Activated T-cell treated with anti-CD3 and anti-CD28 coated beads, Interleukin-2, amount 50 U/mL, for 72 hours (primary cell): ENCODE data around the gene QRSL1. TPM values are rescaled to one million over a fixed set of nuclear protein-coding genes. Genes with fewer than 3 reads are reported as not detected.

Experiments used
- ATAC-seq, 2 donors: fragments of 150-1000 bp; cut with Tn5 transposase; replicated peaks in 1 of 2; 2 replicates each; pipeline ENCODE4 v1.10.0; 2021; ENCODE audit warnings: moderate library complexity in 2 of 2, mild to moderate bottlenecking in 1 of 2
- DNase-seq, 2 donors: peaks; one replicate each; pipeline ENCODE4 v3.0.0; 2021 to 2022; ENCODE audit warnings: mixed read lengths in 1 of 2
- H3K27ac Mint-ChIP-seq: one replicate; pipeline ENCODE4 v1.8.0; 2022; ENCODE audit warnings: mild to moderate bottlenecking, moderate library complexity, mixed read lengths
- H3K27me3 Mint-ChIP-seq: one replicate; pipeline ENCODE4 v1.8.0; 2022; ENCODE audit warnings: low read depth, mixed read lengths
- H3K36me3 Mint-ChIP-seq, 2 donors: one replicate each; pipeline ENCODE4 v1.8.0; 2022; ENCODE audit warnings: mixed read lengths in 2 of 2, mild to moderate bottlenecking in 1 of 2; ENCODE audit not compliant: insufficient read depth in 2 of 2
- H3K4me1 Mint-ChIP-seq: one replicate; pipeline ENCODE4 v1.8.0; 2022; ENCODE audit warnings: low read depth, mixed read lengths
- H3K4me3 Mint-ChIP-seq, 2 donors: one replicate each; pipeline ENCODE4 v1.8.0; 2022; ENCODE audit warnings: mild to moderate bottlenecking in 2 of 2, mixed read lengths in 2 of 2, moderate library complexity in 2 of 2
- H3K9me3 Mint-ChIP-seq, 2 donors: one replicate each; pipeline ENCODE4 v1.8.0; 2022; ENCODE audit warnings: mixed read lengths in 2 of 2
- total RNA-seq, 2 donors: library from RNA; stranded (reverse); gene quantifications; one replicate each; pipeline ENCODE4 v1.2.3, GENCODE V29; 2022

QRSL1 gene
- total RNA-seq, 2 donors from 2014 or later, result 19.5 to 19.8 TPM

GRCh38 chr6:106630366-106630765 is 988 bp downstream of the QRSL1 start:
- no peaks in the 10 kb centered on the region for H3K36me3 Mint-ChIP-seq
- no peak for DNase-seq
- H3K4me3 Mint-ChIP-seq, result peak overlapping the region; percentile 86 to 94
- H3K27me3 Mint-ChIP-seq, result no peaks in the 10 kb centered on the region
- no peaks in the 10 kb centered on the region for H3K9me3 Mint-ChIP-seq
- peak overlapping the region; percentile 99 for H3K27ac Mint-ChIP-seq
- no peak for ATAC-seq
- H3K4me1 Mint-ChIP-seq, result peaks cover 27% of the 10 kb centered on the region

- Mint-ChIP-seq H3K27ac (no peak overlapping the region), H3K36me3 (no peaks in the 10 kb centered on the region), H3K4me1 (peaks cover 27% of the 10 kb centered on the region), H3K4me3 (no peak overlapping the region), H3K27me3 (no peaks in the 10 kb centered on the region), H3K9me3 (no peaks in the 10 kb centered on the region)
- ATAC-seq (no peak), DNase-seq (no peak)
These were observed 2.0 kb downstream of the QRSL1 start for GRCh38 chr6:106631346-106631745.

GRCh38 chr6:106634565-106634964 is 5.2 kb downstream of the QRSL1 start:
- H3K27me3 Mint-ChIP-seq, result no peaks in the 10 kb centered on the region
- no peak overlapping the region for H3K4me3 Mint-ChIP-seq
- ATAC-seq, result no peak
- no peaks in the 10 kb centered on the region for H3K9me3 Mint-ChIP-seq
- H3K27ac Mint-ChIP-seq, result no peak overlapping the region
- DNase-seq, result no peak
- peaks cover 31% of the 10 kb centered on the region for H3K4me1 Mint-ChIP-seq
- H3K36me3 Mint-ChIP-seq, result no peaks in the 10 kb centered on the region

- Mint-ChIP-seq H3K4me3 (no peak overlapping the region), H3K27ac (no peak overlapping the region), H3K36me3 (peaks cover under 1 to 1% of the 10 kb centered on the region in 2 donors), H3K27me3 (no peaks in the 10 kb centered on the region), H3K9me3 (no peaks in the 10 kb centered on the region), H3K4me1 (peaks cover 25% of the 10 kb centered on the region)
- ATAC-seq, result no peak
- DNase-seq, result no peak
These were observed 7.8 kb downstream of the QRSL1 start for GRCh38 chr6:106637051-106637716.

- Mint-ChIP-seq H3K4me3 (no peak overlapping the region), H3K27ac (peak overlapping the region; percentile 7), H3K4me1 (peaks cover 22% of the 10 kb centered on the region), H3K36me3 (peaks cover 2 to 5% of the 10 kb centered on the region in 2 donors), H3K27me3 (no peaks in the 10 kb centered on the region), H3K9me3 (no peaks in the 10 kb centered on the region)
- ATAC-seq (no peak), DNase-seq (no peak)
These were observed 8.5 kb downstream of the QRSL1 start for GRCh38 chr6:106637717-106638341.

GRCh38 chr6:106639812-106640211 is 10.4 kb downstream of the QRSL1 start:
- Mint-ChIP-seq H3K27ac (no peak overlapping the region), H3K36me3 (peaks cover 8 to 11% of the 10 kb centered on the region in 2 donors)
- DNase-seq, result no peak

GRCh38 chr6:106642476-106642875 is 13.1 kb downstream of the QRSL1 start:
- Mint-ChIP-seq H3K4me1 (peaks cover 11% of the 10 kb centered on the region), H3K4me3 (no peak overlapping the region), H3K36me3 (peaks cover 8 to 15% of the 10 kb centered on the region in 2 donors), H3K27me3 (no peaks in the 10 kb centered on the region), H3K27ac (no peak overlapping the region), H3K9me3 (no peaks in the 10 kb centered on the region)
- no peak for DNase-seq
- ATAC-seq, result no peak

More at GRCh38 chr6:106639812-106640211, 10.4 kb downstream of the QRSL1 start:
- H3K9me3 Mint-ChIP-seq, result no peaks in the 10 kb centered on the region
- H3K4me1 Mint-ChIP-seq, result peaks cover 19% of the 10 kb centered on the region
- no peak for ATAC-seq
- no peak overlapping the region for H3K4me3 Mint-ChIP-seq
- H3K27me3 Mint-ChIP-seq, result no peaks in the 10 kb centered on the region

- H3K9me3 Mint-ChIP-seq, result no peaks in the 10 kb centered on the region
- peaks cover 6% of the 10 kb centered on the region for H3K4me1 Mint-ChIP-seq
- H3K27me3 Mint-ChIP-seq, result no peaks in the 10 kb centered on the region
- ATAC-seq (no peak), DNase-seq (no peak)
- H3K4me3 Mint-ChIP-seq, result no peak overlapping the region
- no peak overlapping the region for H3K27ac Mint-ChIP-seq
- peaks cover 8 to 15% of the 10 kb centered on the region in 2 donors for H3K36me3 Mint-ChIP-seq
These were observed 13.7 kb downstream of the QRSL1 start for GRCh38 chr6:106643061-106643460.

- no peak overlapping the region for H3K4me3 Mint-ChIP-seq
- ATAC-seq (no peak), DNase-seq (no peak)
- H3K27ac Mint-ChIP-seq, result no peak overlapping the region
- no peaks in the 10 kb centered on the region for H3K9me3 Mint-ChIP-seq
- no peaks in the 10 kb centered on the region for H3K27me3 Mint-ChIP-seq
- peaks cover 4 to 12% of the 10 kb centered on the region in 2 donors for H3K36me3 Mint-ChIP-seq
- H3K4me1 Mint-ChIP-seq, result no peaks in the 10 kb centered on the region
These were observed 19.4 kb downstream of the QRSL1 start for GRCh38 chr6:106648651-106649308.

GRCh38 chr6:106658469-106658868 is 29.1 kb downstream of the QRSL1 start:
- H3K36me3 Mint-ChIP-seq, result peaks cover 13 to 32% of the 10 kb centered on the region in 2 donors
- H3K27ac Mint-ChIP-seq, result no peak overlapping the region
- DNase-seq, result no peak
- no peak for ATAC-seq
- H3K4me1 Mint-ChIP-seq, result no peaks in the 10 kb centered on the region
- H3K4me3 Mint-ChIP-seq, result no peak overlapping the region
- peaks cover 7 to 8% of the 10 kb centered on the region in 2 donors for H3K9me3 Mint-ChIP-seq
- H3K27me3 Mint-ChIP-seq, result no peaks in the 10 kb centered on the region

- no peaks in the 10 kb centered on the region for H3K27me3 Mint-ChIP-seq
- DNase-seq (no peak), ATAC-seq (no peak)
- H3K9me3 Mint-ChIP-seq, result peaks cover 7 to 8% of the 10 kb centered on the region in 2 donors
- H3K4me3 Mint-ChIP-seq, result no peak overlapping the region
- H3K27ac Mint-ChIP-seq, result no peak overlapping the region
- H3K36me3 Mint-ChIP-seq, result peaks cover 15 to 33% of the 10 kb centered on the region in 2 donors
- no peaks in the 10 kb centered on the region for H3K4me1 Mint-ChIP-seq
These were observed 30.5 kb downstream of the QRSL1 start for GRCh38 chr6:106659859-106660258.

- Mint-ChIP-seq H3K27ac (no peak overlapping the region), H3K27me3 (no peaks in the 10 kb centered on the region), H3K4me3 (no peak overlapping the region), H3K36me3 (peaks cover 10 to 26% of the 10 kb centered on the region in 2 donors), H3K4me1 (no peaks in the 10 kb centered on the region), H3K9me3 (peaks cover 5 to 7% of the 10 kb centered on the region in 2 donors)
- DNase-seq (no peak), ATAC-seq (no peak)
These were observed 33.1 kb downstream of the QRSL1 start for GRCh38 chr6:106662458-106662857.

- Mint-ChIP-seq H3K27ac (no peak overlapping the region), H3K4me3 (no peak overlapping the region), H3K36me3 (peaks cover 2 to 7% of the 10 kb centered on the region in 2 donors), H3K9me3 (no peaks in the 10 kb centered on the region), H3K4me1 (no peaks in the 10 kb centered on the region), H3K27me3 (no peaks in the 10 kb centered on the region)
- no peak for DNase-seq
- no peak for ATAC-seq
These were observed 37.1 kb downstream of the QRSL1 start for GRCh38 chr6:106666282-106667021.
